Chondrocyte (in vitro differentiated cells): ENCODE measurements around the gene ABLIM3. TPM values are rescaled to one million over a fixed set of nuclear protein-coding genes. Genes with fewer than 3 reads are reported as not detected.

ENCODE experiments used
- DNase-seq: peaks from one replicate; pipeline ENCODE4 v3.0.0; 2021; ENCODE audit warnings: mixed read lengths, low spot score
- H3K27ac Mint-ChIP-seq: one replicate; pipeline ENCODE4 v1.8.0; 2021; ENCODE audit warnings: mild to moderate bottlenecking, moderate library complexity, mixed read lengths; ENCODE audit not compliant: unreplicated experiment
- H3K27me3 Mint-ChIP-seq: 2 replicates; pipeline ENCODE4 v1.8.0; 2021; ENCODE audit warnings: low read depth, mixed read lengths
- H3K36me3 Mint-ChIP-seq: 2 replicates; pipeline ENCODE4 v1.8.0; 2021; ENCODE audit warnings: low read depth, mixed read lengths
- H3K4me1 Mint-ChIP-seq: 2 replicates; pipeline ENCODE4 v1.8.0; 2021; ENCODE audit warnings: low read depth, mild to moderate bottlenecking, mixed read lengths
- H3K4me3 Mint-ChIP-seq: one replicate; pipeline ENCODE4 v1.8.0; 2021; ENCODE audit warnings: mild to moderate bottlenecking, moderate library complexity, mixed read lengths; ENCODE audit not compliant: unreplicated experiment
- H3K9me3 Mint-ChIP-seq: 2 replicates; pipeline ENCODE4 v1.8.0; 2021; ENCODE audit warnings: low read depth, mixed read lengths
- CTCF ChIP-seq: fragments of 200-600 bp; sonication (generic); IDR thresholded peaks from 2 replicates; pipeline ENCODE4 v1.5.0; 2021; ENCODE audit warnings: antibody characterized with exemption, mild to moderate bottlenecking, moderate library complexity
- total RNA-seq: library from RNA; stranded (reverse); gene quantifications from 3 replicates; pipeline ENCODE4 v1.2.1, GENCODE V29; 2021

The ABLIM3 gene
- total RNA-seq, 1 donor from 2014 or later, result 15.4 TPM

GRCh38 chr5:149202910-149203451 is 61.7 kb downstream of the ABLIM3 start:
- Mint-ChIP-seq H3K4me1 (peaks cover 14% of the 10 kb centered on the region), H3K9me3 (no peaks in the 10 kb centered on the region), H3K36me3 (peaks cover 2% of the 10 kb centered on the region), H3K4me3 (no peak overlapping the region), H3K27ac (no peak overlapping the region), H3K27me3 (no peaks in the 10 kb centered on the region)
- DNase-seq, result no peak
- TF ChIP-seq CTCF, result no peak

- H3K4me3 Mint-ChIP-seq, result no peak overlapping the region
- peaks cover 14% of the 10 kb centered on the region for H3K4me1 Mint-ChIP-seq
- H3K9me3 Mint-ChIP-seq, result no peaks in the 10 kb centered on the region
- no peak for TF ChIP-seq CTCF
- peaks cover 2% of the 10 kb centered on the region for H3K36me3 Mint-ChIP-seq
- no peaks in the 10 kb centered on the region for H3K27me3 Mint-ChIP-seq
- DNase-seq, result no peak
- H3K27ac Mint-ChIP-seq, result no peak overlapping the region
Measured at GRCh38 chr5:149203921-149204441, 62.7 kb downstream of the ABLIM3 start.

GRCh38 chr5:149205625-149206523 is 64.6 kb downstream of the ABLIM3 start:
- H3K9me3 Mint-ChIP-seq, result no peaks in the 10 kb centered on the region
- H3K4me3 Mint-ChIP-seq, result no peak overlapping the region

GRCh38 chr5:149206524-149207141 is 65.3 kb downstream of the ABLIM3 start:
- DNase-seq, result no peak

More at GRCh38 chr5:149205625-149206523, 64.6 kb downstream of the ABLIM3 start:
- Mint-ChIP-seq H3K36me3 (peaks cover 2% of the 10 kb centered on the region), H3K27me3 (no peaks in the 10 kb centered on the region), H3K27ac (no peak overlapping the region), H3K4me1 (peaks cover 14% of the 10 kb centered on the region)
- TF ChIP-seq CTCF, result no peak
- DNase-seq, result no peak

More at GRCh38 chr5:149206524-149207141, 65.3 kb downstream of the ABLIM3 start:
- Mint-ChIP-seq H3K4me3 (no peak overlapping the region), H3K27me3 (no peaks in the 10 kb centered on the region), H3K36me3 (peaks cover 2% of the 10 kb centered on the region), H3K27ac (no peak overlapping the region), H3K9me3 (no peaks in the 10 kb centered on the region), H3K4me1 (peaks cover 14% of the 10 kb centered on the region)
- TF ChIP-seq CTCF, result no peak
